Stimulated activated CD4-positive, alpha-beta T cell treated with anti-CD3 and anti-CD28 coated beads, Interleukin-12 subunit alpha, Interleukin-12 subunit beta, amount 100 ng/mL, for 48 hours (primary cell): ENCODE data around the gene ANKS4B.
A peak's percentile ranks its signal among the peaks of the same experiment; 100 is the strongest.
"Not testable (repeated sequence)": the region's sequence is repeated elsewhere in the genome, so short reads cannot be mapped to it uniquely, and the experiment has no call there.

Experiments used
- DNase-seq, 3 donors: peaks; one replicate each; pipeline ENCODE4 v3.0.0-alpha.2; 2020; ENCODE audit warnings: low read depth in 2 of 3, low spot score in 1 of 3

Gene ANKS4B

GRCh38 chr16:21260870-21261791 lies 27.6 kb downstream of the ANKS4B start:
- DNase-seq: no peak

DNA sequence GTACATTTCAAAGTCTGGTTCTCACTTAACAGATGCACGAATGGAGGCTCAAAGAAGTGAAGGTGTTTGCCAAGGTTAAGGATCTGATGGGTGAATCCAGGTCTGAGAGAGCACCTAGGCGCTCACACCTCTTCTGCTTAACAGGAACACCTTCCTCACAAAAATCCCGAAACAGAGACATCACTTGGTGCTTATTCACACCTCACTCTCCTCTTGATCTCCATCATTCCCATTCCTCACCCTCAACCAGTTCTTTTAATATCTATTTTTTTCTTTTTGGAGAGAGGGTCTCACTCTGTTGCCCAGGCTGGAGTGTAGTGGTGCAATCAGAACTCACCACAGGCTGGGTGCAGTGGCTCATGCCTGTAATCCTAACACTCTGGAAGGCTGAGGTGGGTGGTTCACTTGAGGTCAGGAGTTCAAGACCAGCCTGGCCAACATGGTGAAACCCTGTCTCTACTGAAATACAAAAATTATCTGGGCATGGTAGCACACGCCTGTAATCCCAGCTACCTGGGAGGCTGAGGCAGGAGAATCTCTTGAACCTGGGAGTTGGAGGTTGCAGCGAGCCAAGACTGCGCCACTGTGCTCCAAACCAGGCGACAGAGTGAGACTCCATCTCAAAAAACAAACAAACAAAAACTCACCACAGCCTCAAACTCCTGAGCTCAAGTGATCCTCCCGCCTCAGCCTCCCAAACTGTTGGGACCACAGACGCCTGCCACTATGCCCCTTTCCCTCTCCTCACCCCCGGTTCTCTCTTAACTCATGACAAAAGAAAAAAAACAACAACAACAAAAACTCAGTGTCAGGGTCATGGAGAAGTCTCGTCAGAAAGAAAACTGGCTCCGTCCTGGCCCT lies 29.5 kb downstream of the ANKS4B start:
- no peak for DNase-seq

DNA sequence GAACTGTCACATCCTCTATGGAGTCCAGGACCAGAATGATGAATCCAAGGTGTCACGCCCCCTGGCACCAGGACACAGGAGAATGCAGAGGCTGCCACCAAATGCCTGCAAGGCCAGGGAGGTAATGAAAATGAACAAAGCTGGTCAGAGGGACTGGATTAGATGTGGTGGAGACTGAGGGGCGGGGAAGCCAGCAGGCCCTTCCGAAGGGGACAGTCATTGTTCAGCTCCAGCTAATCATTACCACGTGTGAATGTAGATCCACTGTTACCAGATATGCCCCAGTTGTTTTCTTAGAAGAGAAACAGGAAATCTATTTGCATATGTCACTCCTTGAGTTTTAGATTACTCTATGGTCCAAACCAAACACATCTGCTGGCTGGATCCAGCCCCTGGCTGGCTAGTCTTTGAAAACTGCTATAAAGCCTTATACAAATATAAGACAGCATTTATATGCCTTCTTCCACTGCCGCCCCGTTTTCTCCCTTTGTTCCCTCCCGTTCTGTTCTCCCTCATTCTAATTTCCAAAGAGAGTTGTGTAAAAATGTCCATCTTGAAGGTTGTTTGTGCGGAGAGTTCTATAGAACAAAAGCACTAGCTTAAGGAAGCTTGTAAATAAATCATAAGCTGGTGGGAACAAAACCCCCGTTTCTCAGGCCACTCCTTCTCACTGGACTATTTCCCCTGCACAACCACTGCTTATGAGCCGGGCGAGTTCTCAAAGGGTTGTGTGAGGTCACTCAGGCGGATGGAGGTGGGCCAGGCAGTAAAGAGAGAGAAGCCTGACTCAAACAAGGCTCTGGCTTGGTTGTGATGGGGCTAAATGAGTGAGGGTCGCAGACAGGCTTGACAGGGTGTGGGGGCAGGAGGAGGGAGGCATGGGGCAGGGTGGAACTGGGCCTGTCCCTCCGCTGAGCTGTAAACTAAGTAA lies 30.4 kb downstream of the ANKS4B start:
- DNase-seq: no peak

DNA sequence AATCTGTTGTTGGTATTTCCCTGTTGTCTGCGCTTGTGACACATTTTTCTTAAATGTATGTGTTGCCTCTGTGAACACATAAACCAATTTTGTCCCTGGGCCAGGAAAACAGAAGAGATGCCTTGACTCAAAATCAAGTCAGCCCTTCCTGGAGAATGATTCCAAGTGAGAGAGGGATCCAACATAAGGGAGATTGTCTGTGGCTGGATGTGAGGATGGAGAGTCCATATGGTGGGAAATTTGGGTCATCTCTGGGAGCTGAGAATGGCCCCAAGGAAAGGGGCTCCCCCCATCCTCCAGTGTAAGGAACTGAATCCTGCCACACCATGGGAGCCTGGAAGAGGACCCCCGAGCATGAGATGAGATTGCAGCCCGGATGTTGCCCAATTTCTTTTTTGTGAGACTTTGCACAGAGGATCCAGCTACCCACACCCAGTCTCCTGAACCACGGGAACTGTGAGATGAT lies 31.1 kb downstream of the ANKS4B start:
- no peak for DNase-seq

- DNase-seq: no peak
Observed at GRCh38 chr16:21265104-21265837, 31.8 kb downstream of the ANKS4B start.

GRCh38 chr16:21267298-21267697 lies 33.8 kb downstream of the ANKS4B start:
- no peak for DNase-seq

- no peak for DNase-seq
Observed at GRCh38 chr16:21268236-21268635, 34.7 kb downstream of the ANKS4B start.

- DNase-seq: no peak
Observed at GRCh38 chr16:21272253-21272652, 38.8 kb downstream of the ANKS4B start.

DNA sequence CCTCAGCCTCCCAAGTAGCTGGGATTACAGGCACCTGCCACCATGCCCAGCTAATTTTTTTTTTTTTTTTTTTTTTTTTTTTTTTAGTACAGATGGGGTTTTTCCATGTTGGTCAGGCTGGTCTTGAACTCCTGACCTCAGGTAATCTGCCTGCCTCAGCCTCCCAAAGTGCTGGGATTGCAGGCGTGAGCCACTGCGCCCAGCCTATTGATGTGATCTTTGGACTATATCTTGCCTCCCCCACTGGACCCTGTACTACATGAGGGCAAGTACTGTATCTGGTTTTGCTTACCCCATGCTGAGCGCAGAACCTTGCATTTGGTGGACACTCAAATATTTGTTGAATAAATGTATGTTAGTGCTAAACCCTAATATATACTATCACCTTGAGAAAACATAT lies 39.3 kb downstream of the ANKS4B start:
- not testable (repeated sequence) for DNase-seq

- no peak for DNase-seq
Observed at GRCh38 chr16:21274172-21274726, 40.8 kb downstream of the ANKS4B start.

- DNase-seq: no peak
Observed at GRCh38 chr16:21275529-21275928, 42.0 kb downstream of the ANKS4B start.

- DNase-seq: no peak
Observed at GRCh38 chr16:21276090-21276489, 42.6 kb downstream of the ANKS4B start.

DNA sequence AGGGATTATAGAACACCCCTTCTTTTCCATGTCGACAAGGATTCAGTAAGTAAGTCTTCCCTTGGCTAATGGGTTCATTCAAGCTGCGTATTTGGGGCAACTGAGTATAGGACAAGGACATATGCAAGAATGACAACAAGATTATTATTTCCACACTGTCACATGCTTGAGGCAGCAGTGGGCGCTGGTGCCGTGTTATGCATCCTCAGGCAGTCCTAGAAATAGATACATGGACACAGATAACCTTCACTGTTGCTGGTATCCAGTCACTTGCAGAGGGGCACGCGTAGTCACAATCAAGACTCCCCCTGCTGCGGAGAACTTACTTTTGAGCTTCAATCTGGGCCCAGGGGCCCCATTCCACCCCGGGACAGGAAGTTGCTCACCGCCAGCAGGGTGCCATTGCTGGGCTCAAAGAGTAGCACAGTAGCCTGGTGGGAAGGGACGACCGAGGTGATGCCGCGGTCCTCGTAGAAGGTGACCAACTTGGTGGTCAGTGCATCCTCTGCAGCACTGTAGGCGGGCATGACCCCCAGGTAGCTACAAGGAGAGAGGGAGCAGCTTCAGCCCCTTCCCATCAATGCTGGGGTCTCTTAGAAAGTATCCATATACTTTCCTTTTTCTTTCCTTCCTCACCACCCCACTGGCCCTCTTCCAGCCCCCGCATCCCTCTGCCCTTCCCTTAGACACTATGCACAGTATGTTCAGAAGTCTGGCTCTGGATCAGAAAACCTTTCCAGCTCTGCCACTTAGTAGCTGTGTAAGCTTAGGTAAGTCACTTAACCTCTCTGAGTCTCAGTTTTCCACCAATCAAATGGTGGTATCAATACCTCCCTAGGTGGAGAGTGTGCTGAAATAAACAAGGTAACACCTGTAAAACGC lies 43.8 kb downstream of the ANKS4B start:
- no peak for DNase-seq

DNA sequence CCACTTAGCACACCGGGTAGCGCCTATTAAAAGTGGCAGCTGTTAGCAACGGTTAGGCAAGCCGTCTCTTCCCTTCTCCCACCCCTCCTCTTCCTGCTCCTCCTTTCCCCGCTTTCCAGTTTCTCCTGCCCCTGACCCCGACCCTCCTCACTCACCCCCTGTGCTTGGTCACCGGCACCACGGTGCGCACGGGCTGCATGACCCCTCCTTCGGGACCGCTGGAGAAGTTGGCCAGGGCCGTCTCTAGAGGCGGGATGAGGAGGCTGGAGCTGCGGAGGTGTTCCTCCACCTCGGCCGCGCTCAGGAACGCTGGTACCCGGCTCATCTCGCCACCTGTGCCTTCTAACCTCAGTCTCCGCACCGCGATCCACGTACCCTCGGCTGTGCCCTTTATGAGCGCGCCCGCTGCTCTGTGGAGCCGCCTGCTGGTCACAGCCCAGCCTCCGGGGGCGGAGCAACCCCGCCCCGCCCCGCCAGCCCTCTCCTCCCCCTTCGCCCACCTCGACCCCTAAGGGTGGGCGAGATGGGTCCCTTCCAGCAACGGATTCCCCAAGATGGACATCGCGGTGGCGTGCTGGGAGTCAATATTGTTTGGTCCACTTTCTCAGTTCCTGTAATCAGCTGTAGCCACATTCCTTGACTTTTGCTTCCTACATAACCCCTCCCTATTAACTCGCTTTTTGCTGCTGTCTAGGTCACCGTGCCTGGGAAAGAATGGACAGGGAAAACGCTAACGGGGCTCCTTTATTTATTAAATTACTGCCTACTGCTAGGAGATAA lies 44.6 kb downstream of the ANKS4B start, which contains the start of gene CRYM:
CRYM (minus strand) TSS at position 364 of the 780 bp plus-strand sequence; CDS start at position 325, 39 bp downstream.
- DNase-seq: peak; percentile 22 to 42 (median 41)

- DNase-seq: no peak
Observed at GRCh38 chr16:21279501-21279900, 46.0 kb downstream of the ANKS4B start.

GRCh38 chr16:21281698-21282389 lies 48.3 kb downstream of the ANKS4B start:
- DNase-seq: no peak
